Fibroblast of skin of back (primary cell): ENCODE results near the gene IFRD1.
"Not testable (repeated sequence)": the region's sequence is repeated elsewhere in the genome, so short reads cannot be mapped to it uniquely, and the experiment has no call there.

Experiments
- DNase-seq: peaks from one replicate; pipeline ENCODE4 v3.0.0-alpha.2; 2013

IFRD1 gene

GRCh38 chr7:112442210-112442609 lies 8.1 kb upstream of the IFRD1 start:
- DNase-seq, result no peak

- DNase-seq, result no peak
Measured at GRCh38 chr7:112444505-112444904, 5.8 kb upstream of the IFRD1 start.

GRCh38 chr7:112446431-112446830 lies 3.8 kb upstream of the IFRD1 start:
- no peak for DNase-seq

- DNase-seq, result no peak
Measured at GRCh38 chr7:112447406-112447805, 2.9 kb upstream of the IFRD1 start.

- no peak for DNase-seq
Measured at GRCh38 chr7:112448381-112448780, 1.9 kb upstream of the IFRD1 start.

- DNase-seq, result no peak
Measured at GRCh38 chr7:112448891-112449290, 1.4 kb upstream of the IFRD1 start.

GRCh38 chr7:112449353-112449752 lies 907 bp upstream of the IFRD1 start:
- DNase-seq, result peak; percentile 42

- DNase-seq, result peak; percentile 97
Measured at GRCh38 chr7:112450807-112451761, 824 bp downstream of the IFRD1 start.

GRCh38 chr7:112452102-112452888 lies 2.0 kb downstream of the IFRD1 start:
- peak; percentile 81 for DNase-seq

GRCh38 chr7:112453505-112454171 lies 3.4 kb downstream of the IFRD1 start:
- DNase-seq, result peak; percentile 42

GRCh38 chr7:112454191-112454590 lies 3.9 kb downstream of the IFRD1 start:
- DNase-seq, result not testable (repeated sequence)

- no peak for DNase-seq
Measured at GRCh38 chr7:112459645-112460044, 9.4 kb downstream of the IFRD1 start.

GRCh38 chr7:112462236-112462635 lies 12.0 kb downstream of the IFRD1 start:
- DNase-seq, result no peak

GRCh38 chr7:112467867-112468266 lies 17.6 kb downstream of the IFRD1 start:
- DNase-seq, result no peak

- no peak for DNase-seq
Measured at GRCh38 chr7:112470194-112470593, 19.9 kb downstream of the IFRD1 start.

- no peak for DNase-seq
Measured at GRCh38 chr7:112476390-112477052, 26.3 kb downstream of the IFRD1 start.

- DNase-seq, result no peak
Measured at GRCh38 chr7:112481121-112481736, 31.0 kb downstream of the IFRD1 start.

GRCh38 chr7:112481833-112482670 lies 31.8 kb downstream of the IFRD1 start:
- peak; percentile 98 for DNase-seq

- DNase-seq, result peak; percentile 99
Measured at GRCh38 chr7:112484671-112485167, 34.5 kb downstream of the IFRD1 start.

GRCh38 chr7:112485766-112486165 lies 35.5 kb downstream of the IFRD1 start:
- DNase-seq, result no peak
